Measurements from ENCODE around the gene HTRA2. TPM values are rescaled to one million over a fixed set of nuclear protein-coding genes. Genes with fewer than 3 reads are reported as not detected.

Gene HTRA2
- total RNA-seq, 1 experiment from 2014 or later, result 39.6 TPM

- DNase-seq, result no peak
- peaks cover 5% of the 10 kb centered on the region; the same call in 1 of the 2 replicates for H3K27me3 ChIP-seq (ENCODE audit: control insufficient read depth, insufficient read depth, low read length)
These were observed 5.8 kb downstream of the HTRA2 start for GRCh38 chr2:74535440-74535965.

DNA sequence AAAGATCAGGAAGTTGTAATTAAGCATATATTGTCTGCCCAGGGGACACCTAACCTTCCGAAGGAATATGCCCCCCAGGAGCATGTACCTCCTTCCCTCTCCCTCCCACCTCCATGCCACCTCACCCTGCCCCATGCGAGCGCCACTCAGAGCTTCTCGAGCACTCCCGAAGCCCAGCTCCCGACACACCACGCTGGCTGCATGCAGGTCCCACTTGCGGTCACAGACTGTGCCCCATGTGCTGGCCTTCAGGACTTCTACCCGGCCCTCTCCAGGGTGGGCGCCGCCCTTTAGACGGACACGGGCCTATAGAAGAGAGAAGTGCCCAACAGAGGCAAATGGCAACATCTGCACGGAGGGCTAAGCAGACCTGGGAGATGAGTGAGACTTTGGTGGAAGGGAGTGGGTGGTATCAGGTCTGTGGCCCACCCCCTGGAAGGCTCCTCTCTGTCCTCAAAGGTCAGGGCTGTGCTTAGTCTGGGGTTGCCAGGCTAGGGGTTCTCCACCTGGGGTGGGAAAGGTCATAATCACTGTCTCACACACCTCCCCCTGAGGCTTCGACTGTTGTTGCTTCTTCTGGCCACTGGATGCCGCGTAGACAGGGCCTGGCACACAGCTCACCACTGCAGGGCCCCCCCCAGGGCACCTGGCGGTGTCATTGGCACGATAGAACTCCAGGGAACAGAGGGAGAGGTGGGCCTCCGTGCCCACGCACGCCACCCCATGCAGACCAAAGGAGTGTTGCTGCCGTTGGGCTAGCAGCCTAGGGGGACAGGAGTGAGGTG, 6.6 kb downstream of the HTRA2 start:
- Histone ChIP-seq H3K27me3 (ENCODE audit: control insufficient read depth, insufficient read depth, low read length) (no peaks in the 10 kb centered on the region; the same call in 1 of the 2 replicates), H3K4me3 (ENCODE audit: insufficient read depth, low read depth, low read length) (no peak overlapping the region), H3K36me3 (replicated peaks; ENCODE audit: control insufficient read depth, insufficient read depth, low read length) (peaks cover 6% of the 10 kb centered on the region)
- DNase-seq, result peak; percentile 33

More at GRCh38 chr2:74535440-74535965, 5.8 kb downstream of the HTRA2 start:
- H3K36me3 ChIP-seq (replicated peaks; ENCODE audit: control insufficient read depth, insufficient read depth, low read length), result peaks cover 6% of the 10 kb centered on the region
- H3K4me3 ChIP-seq (ENCODE audit: insufficient read depth, low read depth, low read length), result no peak overlapping the region

DNA sequence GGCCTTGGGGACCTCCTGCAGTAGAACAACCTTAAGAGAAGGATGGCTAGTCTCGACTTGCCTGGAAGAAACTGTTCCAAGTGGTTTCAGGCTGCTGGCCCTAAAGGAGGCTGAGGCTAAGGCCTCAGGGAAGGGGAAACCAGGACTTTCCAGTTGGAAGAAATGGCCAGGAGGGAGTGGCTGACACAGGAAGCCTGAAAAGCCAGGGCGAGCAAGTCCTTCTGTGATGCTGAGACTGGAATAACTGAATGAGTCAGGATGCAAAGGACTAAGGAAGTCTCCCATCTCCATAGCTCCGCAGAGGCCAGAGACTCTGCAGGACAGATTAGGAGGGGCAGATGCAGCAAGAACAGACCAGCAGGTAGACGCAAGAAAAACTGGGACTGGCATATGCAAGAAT, 7.4 kb downstream of the HTRA2 start:
- H3K4me3 ChIP-seq (ENCODE audit: insufficient read depth, low read depth, low read length), result no peak overlapping the region
- no peaks in the 10 kb centered on the region; the same call in 1 of the 2 replicates for H3K27me3 ChIP-seq (ENCODE audit: control insufficient read depth, insufficient read depth, low read length)
- DNase-seq, result no peak
- H3K36me3 ChIP-seq (replicated peaks; ENCODE audit: control insufficient read depth, insufficient read depth, low read length), result peaks cover 4% of the 10 kb centered on the region

- DNase-seq, result peak; percentile 53
- H3K27me3 ChIP-seq (ENCODE audit: control insufficient read depth, insufficient read depth, low read length), result no peaks in the 10 kb centered on the region; the same call in 1 of the 2 replicates
- H3K36me3 ChIP-seq (replicated peaks; ENCODE audit: control insufficient read depth, insufficient read depth, low read length), result no peaks in the 10 kb centered on the region
- no peak overlapping the region for H3K4me3 ChIP-seq (ENCODE audit: insufficient read depth, low read depth, low read length)
These were observed 9.2 kb downstream of the HTRA2 start for GRCh38 chr2:74538881-74539339.

GRCh38 chr2:74540291-74540690, 10.6 kb downstream of the HTRA2 start:
- Histone ChIP-seq H3K4me3 (ENCODE audit: insufficient read depth, low read depth, low read length) (no peak overlapping the region), H3K36me3 (replicated peaks; ENCODE audit: control insufficient read depth, insufficient read depth, low read length) (no peaks in the 10 kb centered on the region), H3K27me3 (ENCODE audit: control insufficient read depth, insufficient read depth, low read length) (no peaks in the 10 kb centered on the region; the same call in 1 of the 2 replicates)
- DNase-seq, result no peak

GRCh38 chr2:74542978-74543377, 13.2 kb downstream of the HTRA2 start:
- Histone ChIP-seq H3K4me3 (ENCODE audit: insufficient read depth, low read depth, low read length) (no peak overlapping the region), H3K27me3 (ENCODE audit: control insufficient read depth, insufficient read depth, low read length) (peaks cover 16% of the 10 kb centered on the region), H3K36me3 (replicated peaks; ENCODE audit: control insufficient read depth, insufficient read depth, low read length) (no peaks in the 10 kb centered on the region)
- no peak for DNase-seq

DNA sequence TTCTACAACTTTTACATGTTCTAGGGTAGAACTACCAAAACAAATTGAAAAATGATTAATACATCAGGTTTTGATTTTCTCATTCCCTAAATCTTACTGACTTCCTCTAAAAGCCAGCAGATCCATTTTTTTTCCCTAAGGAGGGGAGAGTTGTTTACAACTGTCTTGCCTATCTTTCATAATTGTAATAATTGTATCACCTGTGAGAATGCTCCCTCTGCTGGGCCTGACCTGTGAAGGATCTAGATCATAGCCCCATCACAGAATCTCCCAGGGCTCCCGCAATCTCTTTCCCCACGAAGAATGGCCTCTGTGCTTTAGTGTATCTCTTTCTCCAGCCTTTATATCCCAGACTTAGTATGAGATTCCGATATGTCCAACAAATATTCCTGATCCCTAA, 14.9 kb downstream of the HTRA2 start:
- peaks cover 31% of the 10 kb centered on the region for H3K27me3 ChIP-seq (ENCODE audit: control insufficient read depth, insufficient read depth, low read length)
- no peak overlapping the region for H3K4me3 ChIP-seq (ENCODE audit: insufficient read depth, low read depth, low read length)

DNA sequence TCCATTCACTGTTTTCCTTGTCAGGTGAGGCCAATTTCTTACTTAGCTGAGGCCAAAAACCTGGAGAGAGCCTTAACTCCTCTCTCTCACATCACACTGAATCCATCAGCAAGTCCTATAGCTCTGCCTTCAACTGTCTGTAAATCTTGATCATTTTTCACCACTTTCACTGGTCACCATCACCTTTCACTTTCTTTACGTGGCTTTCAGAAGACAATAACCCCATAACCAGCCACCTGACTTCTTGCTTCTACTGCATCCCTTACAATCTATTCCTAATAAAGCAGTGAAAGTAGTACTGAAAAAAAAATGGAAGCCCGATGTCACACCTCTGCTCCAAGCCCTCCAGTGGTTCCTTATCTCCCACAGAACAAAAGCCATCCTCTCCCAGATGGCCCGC, 16.3 kb downstream of the HTRA2 start:
- Histone ChIP-seq H3K36me3 (replicated peaks; ENCODE audit: control insufficient read depth, insufficient read depth, low read length) (no peaks in the 10 kb centered on the region), H3K27me3 (ENCODE audit: control insufficient read depth, insufficient read depth, low read length) (peaks cover 44% of the 10 kb centered on the region), H3K4me3 (ENCODE audit: insufficient read depth, low read depth, low read length) (no peak overlapping the region)
- peak; percentile 18 for DNase-seq

More for the DNA sequence above, 14.9 kb downstream of the HTRA2 start:
- no peaks in the 10 kb centered on the region for H3K36me3 ChIP-seq (replicated peaks; ENCODE audit: control insufficient read depth, insufficient read depth, low read length)
- DNase-seq, result no peak

GRCh38 chr2:74548285-74548899, 18.7 kb downstream of the HTRA2 start:
- Histone ChIP-seq H3K4me3 (ENCODE audit: insufficient read depth, low read depth, low read length) (peak overlapping the region; percentile 64), H3K27me3 (ENCODE audit: control insufficient read depth, insufficient read depth, low read length) (peaks cover 68% of the 10 kb centered on the region), H3K36me3 (replicated peaks; ENCODE audit: control insufficient read depth, insufficient read depth, low read length) (no peaks in the 10 kb centered on the region)
- DNase-seq, result peak; percentile 76

DNA sequence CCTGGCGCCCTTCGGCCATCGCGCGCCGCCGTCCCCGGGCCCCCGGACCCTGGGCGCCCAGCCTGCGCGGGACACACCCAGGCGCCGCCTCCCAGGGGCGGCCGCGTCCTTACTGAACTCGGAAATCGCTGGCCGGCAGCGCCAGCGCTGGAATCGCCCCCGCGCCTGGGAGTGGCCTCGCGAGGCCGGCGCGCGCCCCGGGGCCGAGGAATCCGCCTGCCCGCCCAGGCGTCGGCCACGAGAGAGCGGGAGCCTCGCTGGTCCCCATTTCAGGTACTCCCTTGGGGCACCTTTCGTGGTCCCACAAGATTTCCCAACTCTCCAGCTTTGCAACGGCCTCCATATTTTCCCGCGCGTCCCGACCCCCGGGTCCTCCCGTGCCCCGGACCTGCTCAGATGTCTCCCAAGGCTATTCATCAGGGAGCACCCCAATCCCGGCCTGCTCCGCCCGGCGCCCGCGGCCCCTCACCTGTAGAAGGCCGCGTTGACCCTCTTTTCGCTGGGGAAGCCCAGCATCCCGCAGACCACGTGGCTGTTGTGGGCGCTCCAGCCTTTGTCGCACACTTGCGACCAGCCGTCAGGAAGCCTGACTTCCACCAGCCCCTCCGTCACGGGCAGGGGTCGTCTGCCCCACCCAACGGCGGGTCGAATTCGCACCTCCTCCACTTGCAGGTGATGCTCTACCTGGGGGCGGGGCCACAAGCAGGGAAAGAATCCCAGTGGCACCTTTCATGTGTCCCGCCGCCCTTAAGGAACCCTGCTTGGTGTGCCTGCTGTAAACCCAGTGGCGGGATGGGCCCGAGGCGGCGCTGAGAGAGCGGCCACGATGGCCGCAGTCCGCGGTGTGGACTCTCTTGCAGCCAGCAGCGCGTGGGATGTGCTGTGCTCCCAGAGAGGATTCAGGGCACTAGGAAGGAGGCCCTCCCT, 19.4 kb downstream of the HTRA2 start:
- Histone ChIP-seq H3K4me3 (ENCODE audit: insufficient read depth, low read depth, low read length) (peak overlapping the region; percentile 64), H3K36me3 (replicated peaks; ENCODE audit: control insufficient read depth, insufficient read depth, low read length) (no peaks in the 10 kb centered on the region), H3K27me3 (ENCODE audit: control insufficient read depth, insufficient read depth, low read length) (peaks cover 69% of the 10 kb centered on the region)
- DNase-seq, result peak; percentile 92

DNA sequence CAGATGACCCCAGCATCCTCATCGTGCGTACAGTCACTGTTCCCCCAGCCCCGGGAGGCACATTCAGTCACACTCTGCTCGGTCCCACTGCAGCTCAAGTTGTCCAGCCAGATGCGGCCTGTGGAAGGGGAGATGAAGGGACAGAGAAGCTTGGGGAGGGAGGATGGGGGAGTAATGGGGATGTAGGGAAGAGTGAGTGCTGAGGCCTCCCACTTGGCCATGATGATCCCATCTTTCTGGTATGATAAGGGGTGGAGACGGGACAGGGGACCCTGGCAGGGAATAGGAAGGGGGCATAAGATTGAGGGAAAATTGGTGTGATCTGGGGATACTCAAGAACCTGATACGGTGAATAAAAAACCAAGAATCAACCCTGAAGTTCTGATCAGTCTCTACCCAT, 20.5 kb downstream of the HTRA2 start:
- no peaks in the 10 kb centered on the region for H3K36me3 ChIP-seq (replicated peaks; ENCODE audit: control insufficient read depth, insufficient read depth, low read length)
- DNase-seq, result no peak
- H3K27me3 ChIP-seq (ENCODE audit: control insufficient read depth, insufficient read depth, low read length), result peaks cover 75% of the 10 kb centered on the region
- no peak overlapping the region for H3K4me3 ChIP-seq (ENCODE audit: insufficient read depth, low read depth, low read length)

GRCh38 chr2:74551530-74551929, 21.8 kb downstream of the HTRA2 start:
- Histone ChIP-seq H3K4me3 (ENCODE audit: insufficient read depth, low read depth, low read length) (no peak overlapping the region), H3K36me3 (replicated peaks; ENCODE audit: control insufficient read depth, insufficient read depth, low read length) (no peaks in the 10 kb centered on the region), H3K27me3 (ENCODE audit: control insufficient read depth, insufficient read depth, low read length) (peaks cover 81% of the 10 kb centered on the region)
- DNase-seq, result no peak

DNA sequence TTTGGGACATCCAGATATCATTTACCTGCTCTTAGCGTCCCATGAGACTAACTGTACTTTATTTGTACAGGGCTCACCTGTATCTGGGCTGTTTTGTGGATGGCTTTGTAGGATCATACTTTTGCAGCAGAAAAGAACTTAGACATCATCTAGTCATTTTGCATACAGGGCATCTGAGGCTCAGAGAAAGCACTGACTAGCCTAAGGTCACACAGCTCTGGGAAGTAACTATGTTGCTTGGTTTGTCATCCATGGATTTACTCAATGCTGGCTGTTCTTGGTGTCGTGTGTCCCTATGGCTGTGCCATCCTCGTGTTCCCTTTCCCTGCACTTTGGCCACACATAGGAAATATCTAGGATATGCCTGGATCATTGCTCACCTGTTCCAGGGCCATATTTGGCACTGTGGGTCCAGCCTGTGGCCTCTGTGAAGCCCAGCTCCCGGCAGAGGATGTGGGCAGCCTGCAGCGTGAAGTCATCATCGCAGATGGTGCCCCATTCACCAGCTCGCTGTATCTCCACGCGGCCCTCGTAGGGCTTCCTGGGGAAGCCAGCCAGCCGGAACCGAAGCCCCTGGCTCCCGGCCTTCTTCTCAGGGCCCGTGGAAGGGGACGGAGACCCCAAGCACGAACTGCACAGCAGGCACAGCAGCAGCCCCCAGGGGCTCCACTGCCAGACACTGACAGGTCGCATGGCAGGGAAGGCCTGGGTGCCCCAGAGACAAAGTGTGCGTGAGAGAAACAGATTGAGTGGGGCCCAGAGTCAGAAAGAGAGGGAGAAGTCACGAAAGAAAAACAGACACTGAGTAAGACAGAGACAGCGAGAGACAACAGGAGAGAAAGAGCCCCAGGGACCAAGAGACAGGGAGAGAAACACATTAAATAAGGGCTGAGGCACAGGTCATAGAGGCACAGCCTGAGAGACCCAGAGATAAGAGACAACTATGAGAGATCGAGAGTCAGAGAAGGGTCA, 22.5 kb downstream of the HTRA2 start:
- no peak for DNase-seq
- Histone ChIP-seq H3K27me3 (ENCODE audit: control insufficient read depth, insufficient read depth, low read length) (peaks cover 83% of the 10 kb centered on the region), H3K36me3 (replicated peaks; ENCODE audit: control insufficient read depth, insufficient read depth, low read length) (no peaks in the 10 kb centered on the region), H3K4me3 (ENCODE audit: insufficient read depth, low read depth, low read length) (no peak overlapping the region)
